ENCODE results near the gene ERICH3.

Gene ERICH3, protein sequence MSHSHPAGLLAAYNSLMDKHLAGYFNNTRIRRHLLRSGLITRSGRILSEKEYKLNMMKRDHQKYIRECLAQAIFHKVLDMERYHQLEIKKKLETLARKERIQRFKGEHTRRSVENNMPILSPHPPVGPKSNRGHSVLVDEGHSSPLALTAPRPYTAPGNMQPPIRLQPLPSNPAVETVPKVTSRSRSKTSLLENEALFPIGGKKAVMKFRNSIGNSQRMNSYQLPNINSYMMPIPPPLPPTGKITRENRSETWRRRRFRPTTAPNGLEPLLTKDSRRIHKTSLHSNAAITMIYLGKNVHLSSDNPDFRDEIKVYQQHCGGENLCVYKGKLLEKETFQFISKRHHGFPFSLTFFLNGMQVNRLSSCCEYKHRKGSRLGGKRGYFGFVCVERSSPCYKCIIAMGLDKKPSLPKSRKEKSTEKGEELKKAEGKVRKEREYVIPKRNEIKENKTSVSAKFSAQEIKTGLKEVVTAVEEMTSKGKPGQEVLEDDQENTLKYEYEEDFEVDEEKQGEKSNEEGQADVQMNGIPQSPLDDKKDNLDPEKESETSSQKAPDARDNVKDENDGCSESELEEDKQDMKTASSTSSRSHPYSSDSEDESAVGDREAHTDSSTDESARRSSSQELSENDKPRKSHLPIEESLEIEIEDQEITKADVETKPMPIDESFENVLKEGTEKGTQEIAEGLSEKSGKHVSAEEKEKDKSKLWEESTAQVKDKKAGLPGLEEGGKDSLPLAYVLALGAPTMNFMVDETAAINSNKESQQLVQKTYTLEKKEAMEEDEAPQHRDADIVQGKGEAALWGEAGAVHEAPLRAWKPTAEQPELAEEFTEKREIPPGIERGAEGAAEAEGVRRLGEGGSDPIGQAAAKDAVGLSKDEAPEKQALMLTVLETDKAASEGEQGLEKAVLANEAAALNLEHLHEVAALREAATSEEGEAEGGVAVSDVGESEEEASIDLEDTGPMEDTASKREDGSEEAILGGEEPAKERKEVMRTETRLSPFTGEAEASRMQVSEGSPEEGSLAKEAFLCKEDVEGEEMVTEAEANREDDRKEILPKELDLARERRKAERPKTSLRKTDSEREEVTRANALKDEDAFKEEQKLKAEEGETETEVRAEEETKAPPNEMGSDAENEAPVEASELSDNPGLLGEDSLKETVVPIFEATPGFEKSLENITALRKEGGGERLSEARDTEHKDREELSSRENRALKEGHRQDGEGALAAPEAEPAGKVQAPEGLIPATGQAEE (N-terminal part only)

DNA sequence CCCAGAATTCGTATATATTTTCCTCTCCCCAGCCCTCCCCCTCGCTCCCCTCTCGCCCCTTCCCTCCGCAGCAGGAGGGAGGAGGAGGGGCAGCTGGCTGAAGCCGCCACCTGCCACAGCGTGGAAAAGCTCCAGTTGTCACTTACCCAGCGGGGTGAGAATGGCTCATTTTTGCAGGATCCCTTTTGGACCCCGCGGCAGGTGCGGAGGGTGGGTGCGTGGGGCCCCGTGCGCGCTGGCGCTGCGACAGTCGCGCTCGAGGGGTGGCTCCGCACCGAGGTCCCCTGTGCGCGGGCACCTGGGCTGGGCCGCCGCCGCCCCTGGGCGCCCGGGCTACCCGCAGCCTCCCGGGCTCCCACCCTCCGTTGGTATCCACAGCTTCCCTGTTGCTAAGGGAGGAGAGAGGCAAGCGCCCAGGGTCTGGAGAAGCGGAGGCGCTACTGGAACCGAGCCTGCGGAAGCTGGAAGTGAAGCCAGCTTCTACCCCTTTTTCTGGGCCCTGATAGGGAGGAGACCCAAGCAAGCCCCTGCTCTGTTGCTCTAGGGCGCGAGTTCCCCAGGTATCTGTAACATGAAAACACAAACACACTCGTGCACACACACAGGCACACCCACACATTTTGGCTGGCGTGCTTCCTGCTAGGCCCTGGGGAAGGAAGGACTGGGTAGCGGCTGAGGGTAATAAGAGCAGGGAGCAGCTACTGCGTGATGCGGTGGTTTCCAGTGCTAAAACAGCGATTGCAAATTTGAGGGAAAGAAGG lies at the start of gene ERICH3:
Gene ERICH3, minus strand, starts transcription at position 442 of the 761 bp plus-strand sequence. Its CDS starts 273 bp downstream, at position 169.
- no peak for DNase-seq

DNA sequence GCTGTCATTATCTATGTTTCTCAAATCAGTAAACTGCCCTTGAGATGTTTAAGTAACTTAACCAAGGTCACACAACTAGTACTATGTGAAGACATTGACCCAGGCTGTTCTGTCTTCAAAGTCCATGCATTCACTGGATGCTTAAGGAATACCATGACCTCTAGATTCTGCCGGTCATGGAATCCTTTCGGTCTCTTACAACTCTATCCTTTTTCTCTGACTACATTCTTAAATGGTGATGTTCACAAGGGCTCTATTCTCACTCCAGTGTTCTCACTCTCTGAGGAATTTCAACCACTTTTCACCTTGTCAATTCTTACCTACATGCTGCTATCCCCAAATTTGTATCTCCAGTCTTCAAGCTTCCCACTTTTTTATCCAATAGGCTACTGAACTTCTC lies 44.0 kb upstream of the ERICH3 start:
- no peak for DNase-seq

DNA sequence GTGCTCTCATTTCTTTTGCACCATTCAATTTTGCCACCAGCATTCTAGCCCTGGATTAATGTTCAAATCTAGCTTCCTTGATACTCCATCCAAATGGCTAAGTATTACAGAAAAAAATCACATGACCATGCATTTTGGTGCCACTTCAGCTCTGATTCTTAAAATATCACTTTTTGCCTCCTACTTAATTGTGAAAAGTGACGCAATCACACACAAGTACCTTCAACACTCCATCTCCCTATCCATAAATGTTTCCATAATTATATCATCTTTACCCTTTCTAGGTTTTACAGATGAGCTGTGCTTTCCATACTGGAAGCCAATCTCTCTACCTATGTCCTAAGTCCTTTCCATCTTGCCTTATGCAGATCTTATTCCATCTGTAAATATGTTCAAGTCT lies 43.2 kb upstream of the ERICH3 start:
- no peak for DNase-seq

DNA sequence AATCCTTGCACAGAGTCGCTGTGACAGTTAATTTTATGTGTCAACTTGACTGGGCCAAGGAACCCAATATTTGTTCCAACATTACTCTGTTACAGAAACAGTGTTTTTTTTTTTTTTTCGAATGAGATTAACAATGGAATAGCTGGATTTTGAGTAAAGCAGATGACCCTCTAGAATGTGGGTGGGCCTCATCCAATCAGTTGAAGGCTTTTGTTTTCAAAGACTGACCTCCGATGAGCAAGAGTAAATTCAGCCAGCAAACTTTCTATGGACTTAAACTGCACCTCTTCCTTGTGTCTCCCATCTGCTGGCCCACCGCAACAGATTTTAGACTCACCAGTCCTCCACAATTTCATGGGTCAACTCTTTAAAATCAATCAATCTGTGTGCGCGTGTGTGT lies 42.2 kb upstream of the ERICH3 start:
- no peak for DNase-seq

DNA sequence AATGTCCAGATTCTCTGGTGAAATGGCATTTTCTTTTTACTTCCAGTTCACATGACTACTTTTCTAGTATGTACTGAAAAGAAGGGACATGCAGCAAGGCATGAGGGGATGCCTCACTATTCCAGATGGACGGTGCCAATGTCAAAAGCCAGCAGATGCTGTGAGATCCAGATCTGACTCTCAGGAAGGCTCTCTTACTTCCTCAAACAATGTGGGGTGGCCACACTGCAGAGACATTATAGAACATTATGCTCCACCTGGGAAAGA lies 41.6 kb upstream of the ERICH3 start:
- no peak for DNase-seq

DNA sequence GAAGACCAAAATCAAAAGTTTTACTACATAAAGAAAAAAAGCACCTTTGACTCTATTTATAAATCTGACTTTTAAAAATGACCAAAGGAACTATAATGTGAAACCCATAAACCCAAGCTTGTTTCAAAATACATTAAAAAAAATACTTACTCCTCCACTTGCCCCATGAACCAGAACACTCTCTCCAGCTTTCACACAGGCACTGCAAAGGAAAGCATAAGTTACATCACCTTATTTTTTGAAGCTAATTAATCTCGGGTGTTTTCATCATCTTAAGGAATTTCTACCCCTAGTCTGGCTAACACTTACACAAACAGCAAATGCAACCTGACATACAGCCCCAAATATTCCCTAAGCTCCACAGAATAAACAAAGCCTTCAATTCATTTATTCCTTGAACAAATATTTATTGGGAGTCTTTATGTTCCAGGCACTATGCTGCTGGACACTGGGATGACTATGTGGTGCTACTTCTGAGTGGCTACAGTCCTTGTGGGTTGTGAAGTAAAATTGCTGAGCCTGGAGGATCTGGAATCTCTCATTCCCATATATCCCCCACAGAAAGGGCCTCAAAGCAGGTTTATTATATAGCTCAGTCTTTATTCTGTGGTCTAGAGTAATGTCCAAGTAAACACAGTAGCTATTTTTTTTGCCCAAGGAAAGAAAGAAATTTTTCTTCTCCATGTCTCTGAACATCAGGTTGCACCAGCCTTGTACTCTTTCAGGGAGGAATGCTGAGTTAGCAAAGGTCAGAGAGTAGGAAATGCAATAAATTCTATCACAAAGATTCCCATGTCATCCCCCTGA lies 41.0 kb upstream of the ERICH3 start:
- no peak for DNase-seq

DNA sequence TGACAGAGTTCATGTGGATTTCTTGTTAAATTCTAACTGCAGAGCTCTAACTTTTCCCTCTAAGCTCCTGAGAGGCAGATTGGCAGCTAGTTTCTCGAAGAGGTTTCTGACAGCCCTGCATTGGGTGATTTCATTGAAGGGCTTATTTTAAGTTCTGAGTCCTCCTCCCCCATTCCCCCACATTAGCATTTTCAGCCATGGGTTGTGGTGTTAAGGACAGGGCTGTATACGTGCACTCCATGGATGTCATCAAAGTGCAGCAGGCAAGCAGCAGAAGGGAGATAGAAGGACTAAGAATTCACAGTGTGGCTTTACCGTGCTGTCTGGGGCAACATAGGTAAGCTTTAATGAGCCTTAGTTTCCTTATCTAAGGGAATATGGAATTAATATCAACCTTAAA lies 40.3 kb upstream of the ERICH3 start:
- DNase-seq, result no peak

DNA sequence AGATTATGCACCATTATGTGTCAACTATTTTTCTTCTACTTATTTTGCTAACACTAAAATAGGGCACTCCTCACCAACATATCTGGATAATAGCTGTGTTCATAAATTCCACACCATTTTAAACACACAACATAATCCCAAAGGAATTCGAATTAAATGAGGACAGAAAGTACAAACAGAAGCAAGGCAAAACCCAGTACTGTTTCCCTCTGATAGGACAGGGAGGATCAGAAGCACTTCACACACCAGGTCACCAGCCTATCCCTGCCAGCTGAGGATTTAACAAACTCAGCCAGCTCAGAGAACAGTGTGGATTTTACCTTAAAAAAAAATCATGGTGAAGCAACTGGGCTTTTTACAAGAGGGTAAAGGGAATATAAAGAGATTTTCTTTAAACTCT lies 39.3 kb upstream of the ERICH3 start:
- DNase-seq, result no peak

DNA sequence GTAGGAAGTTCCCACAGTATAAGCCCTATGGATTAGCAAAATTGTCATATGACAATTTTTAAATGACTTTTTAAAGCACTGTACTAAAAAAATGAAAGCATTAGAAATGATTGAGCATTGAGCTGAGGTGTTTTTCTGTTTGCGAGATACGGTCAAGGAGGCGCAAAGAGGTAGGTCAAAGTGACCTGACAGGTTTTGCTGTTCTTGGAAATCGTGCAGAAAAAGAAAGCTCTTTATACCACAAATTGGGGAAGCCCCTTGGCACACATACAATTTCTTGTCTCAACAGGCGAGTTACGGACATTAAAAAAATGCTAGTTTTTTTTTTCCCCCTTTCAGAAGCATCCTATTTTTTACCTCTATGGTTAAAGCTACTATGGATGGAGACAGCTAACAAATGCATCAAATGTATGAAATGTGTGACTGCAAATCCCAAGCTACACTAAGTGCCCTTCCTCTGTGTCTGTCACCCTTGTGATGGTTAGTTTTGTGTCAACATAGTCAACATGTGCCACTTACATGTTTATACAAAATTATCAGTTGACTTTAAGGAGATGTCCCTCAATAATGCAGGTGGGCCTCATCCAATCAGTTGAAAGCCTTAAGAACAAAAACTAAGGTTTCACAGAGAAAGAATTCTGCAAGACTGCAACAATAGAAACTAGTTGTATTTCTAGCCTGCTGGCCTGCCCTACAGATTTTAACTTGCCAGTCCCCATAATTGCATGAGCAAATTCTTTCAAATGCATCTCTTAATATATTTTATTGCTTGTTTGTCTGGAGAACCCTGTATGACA lies 30.0 kb upstream of the ERICH3 start:
- DNase-seq, result no peak

DNA sequence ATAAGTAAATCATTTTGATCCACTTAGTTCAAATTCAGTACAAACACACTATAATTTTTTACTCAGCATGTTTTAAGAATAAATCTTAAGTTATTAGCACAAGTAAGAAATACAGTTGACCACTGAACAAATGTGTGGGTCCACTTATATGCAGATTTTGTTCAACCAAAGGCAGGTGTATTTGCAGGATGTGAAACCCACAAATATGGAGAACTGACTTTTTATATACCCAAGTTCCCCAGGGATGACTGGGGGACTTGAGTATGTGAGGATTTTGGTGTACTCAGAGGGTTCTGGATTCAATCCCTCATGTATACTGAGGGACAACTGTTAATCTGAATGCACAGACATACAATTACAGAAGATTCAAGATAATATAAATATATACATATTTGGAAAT lies 25.7 kb upstream of the ERICH3 start:
- no peak for DNase-seq

DNA sequence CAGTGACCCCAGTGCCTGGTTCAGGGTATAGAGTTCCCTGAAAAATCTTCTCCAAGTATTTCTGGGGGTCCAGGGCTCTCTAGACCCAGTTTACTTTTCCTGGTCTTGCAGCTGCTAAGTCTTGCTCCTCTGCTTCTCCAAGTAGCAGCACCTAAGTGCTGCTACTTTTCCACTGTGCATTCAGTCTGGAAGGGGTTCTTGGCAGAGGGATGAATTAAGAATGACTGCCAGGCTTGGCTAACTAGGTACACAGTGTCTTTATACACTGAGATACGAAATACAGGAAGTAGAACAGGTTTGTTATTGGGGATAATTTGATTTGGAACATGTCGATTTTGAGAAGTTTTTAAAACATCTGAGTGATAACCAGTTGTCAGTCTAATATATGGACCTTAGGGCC lies 24.2 kb upstream of the ERICH3 start:
- no peak for DNase-seq

DNA sequence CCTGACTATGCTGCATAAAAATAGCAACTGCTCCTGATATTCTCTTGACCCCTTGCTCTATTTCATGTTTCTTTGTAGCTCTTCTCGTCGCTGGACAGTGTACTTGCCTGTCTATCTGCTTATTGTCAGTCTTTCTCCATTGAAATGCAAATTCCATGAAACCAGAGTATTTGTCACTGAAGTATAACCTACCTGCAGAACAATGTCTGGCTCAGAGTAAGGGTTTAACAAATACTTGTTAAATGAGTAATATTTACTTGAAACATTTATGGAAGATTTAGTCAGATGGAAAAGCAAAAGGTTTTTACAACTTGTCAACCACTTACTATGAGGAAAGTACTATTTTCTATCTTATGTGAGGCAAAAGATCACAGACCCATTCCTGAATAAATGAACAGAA lies 19.9 kb upstream of the ERICH3 start:
- DNase-seq, result no peak

DNA sequence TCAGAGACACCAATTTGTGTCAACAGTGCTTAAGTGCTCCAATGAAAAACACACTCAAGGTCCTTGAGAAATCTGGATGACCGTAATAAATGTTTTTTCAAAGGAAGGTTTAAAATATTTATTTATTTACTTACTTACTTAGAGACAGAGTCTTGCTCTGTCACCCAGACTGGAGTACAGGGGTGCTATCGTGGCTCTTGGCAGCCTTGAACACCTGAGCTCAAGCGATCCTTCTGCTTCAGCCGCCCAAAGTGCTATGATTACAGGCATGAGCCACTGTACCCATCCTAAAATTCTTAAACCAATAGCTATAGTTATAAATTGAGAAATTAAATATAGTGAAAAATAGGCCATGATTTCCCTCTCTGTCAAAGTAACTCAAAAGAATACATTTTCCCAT lies 17.3 kb upstream of the ERICH3 start:
- no peak for DNase-seq

DNA sequence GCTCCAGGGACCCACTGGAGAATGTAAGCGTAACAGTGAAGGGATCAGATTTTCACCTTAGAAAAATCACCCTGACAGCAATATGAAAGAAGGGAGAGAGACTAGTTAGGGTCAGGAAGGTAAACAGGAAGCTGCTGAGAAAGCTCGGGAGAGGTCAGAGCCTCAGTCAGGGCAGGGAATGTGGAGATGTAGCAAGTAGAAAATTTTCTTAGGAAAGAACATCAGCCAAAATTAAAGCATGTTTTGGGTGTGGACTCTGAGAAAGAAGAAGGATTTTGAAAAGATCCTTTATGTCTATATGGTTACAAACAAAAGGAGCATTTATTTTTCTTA lies 16.7 kb upstream of the ERICH3 start:
- no peak for DNase-seq

DNA sequence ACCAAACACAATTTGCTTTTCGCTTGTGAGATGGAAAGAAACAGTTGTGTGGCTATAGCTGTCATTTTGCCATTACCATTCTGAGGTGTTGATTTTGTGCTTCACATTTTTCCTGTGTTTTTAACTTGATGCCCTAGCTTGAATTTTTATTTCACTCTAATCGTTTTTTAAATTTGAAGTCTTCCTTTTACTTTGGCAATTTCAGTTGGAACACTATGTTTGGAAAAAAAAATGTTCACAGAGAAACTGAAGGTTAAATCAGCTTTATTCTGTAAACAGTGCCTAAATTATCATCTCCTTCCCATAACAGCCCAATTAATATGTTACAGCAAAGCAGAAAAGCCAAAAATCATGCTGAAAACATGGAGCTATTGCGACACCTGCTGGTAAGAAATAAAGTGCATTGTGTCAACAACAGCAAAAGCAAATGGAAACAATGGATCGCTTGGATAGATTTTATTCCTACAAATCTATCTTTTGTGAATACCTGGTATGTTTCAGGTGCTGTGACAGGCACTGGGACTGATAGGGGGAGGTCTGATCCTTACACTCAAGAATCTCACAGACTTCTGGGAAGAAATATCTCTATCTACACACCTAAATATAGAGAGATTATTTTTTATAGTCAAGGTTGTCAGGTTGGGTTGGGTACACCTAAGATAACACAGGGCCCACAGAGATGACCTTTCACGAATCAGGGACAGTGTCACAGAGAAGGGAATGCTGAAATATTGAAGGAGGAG lies 16.2 kb upstream of the ERICH3 start:
- peak; percentile 39 for DNase-seq

DNA sequence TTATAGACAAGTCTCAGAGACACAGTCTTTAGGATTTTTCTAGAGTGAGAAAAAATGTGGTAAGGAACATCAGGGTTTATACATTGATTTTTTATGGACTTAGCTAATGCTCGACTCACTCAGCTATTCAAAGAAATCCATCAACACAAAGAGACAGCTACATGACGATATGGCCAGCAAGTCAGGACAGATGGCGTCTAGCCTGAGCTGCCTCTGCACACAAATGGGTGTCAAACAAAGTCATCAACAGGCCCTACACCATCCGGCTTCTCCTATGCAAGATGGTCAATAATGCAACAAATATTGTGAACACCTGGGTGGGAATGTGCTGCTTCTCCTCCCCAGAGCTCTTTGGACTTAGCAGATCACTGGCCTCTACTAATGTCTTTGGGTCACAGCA lies 13.3 kb upstream of the ERICH3 start:
- DNase-seq, result no peak

DNA sequence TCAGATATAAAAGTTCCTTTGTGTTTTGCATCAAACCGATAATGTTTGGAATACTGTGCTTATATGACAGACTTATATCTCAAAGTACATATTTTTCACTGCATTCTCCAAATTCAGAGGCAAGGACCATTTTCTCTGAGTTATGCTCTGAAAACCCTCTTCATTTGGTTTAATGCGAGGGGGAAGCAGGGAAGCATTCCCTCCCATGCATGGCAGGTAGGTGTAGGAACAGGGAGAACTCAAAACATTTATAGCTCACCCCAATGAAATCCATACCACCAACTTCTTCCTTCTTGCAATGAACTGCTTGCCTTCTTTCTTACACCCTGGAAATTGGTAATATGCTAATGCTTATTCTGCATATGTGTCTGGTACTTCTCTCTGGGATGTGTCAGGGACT lies 10.7 kb upstream of the ERICH3 start:
- no peak for DNase-seq

DNA sequence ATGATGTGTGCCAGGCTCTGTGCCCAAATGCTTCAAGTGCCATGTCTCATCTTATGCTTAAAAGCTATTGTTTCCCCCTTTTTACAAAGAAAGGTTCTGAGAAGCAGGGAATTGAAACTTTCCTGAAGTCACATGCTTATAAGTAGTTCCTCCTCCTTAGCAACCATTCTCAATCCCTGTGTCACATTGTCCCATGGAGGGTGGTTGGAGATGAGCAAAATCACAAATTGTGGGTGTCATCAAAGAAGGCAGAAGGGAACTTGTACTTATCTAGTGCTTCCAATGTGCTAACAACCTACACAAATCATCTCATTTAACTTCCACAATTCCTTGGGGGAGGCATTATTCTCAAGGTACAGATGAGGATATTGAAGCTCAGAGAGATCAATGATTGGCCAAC lies 10.1 kb upstream of the ERICH3 start:
- DNase-seq, result no peak

DNA sequence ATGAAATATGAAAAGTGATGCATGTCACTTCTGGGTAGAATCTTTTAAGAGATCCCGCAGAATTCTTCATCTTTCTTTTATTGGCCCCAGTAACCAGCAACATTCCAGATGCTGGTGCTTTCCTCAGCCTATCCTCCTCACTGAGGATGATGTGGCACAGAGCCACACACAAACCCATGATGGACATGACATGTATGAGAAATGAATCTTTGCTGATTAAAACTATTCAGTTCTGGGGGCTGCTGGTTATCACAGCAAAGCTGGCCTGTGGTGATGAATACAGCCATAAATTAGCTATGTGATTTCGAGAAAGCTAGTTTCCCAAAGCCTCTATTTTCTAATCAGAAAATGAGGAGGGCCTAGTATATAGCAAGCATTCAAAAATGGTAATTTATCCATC lies 8.3 kb upstream of the ERICH3 start:
- no peak for DNase-seq

DNA sequence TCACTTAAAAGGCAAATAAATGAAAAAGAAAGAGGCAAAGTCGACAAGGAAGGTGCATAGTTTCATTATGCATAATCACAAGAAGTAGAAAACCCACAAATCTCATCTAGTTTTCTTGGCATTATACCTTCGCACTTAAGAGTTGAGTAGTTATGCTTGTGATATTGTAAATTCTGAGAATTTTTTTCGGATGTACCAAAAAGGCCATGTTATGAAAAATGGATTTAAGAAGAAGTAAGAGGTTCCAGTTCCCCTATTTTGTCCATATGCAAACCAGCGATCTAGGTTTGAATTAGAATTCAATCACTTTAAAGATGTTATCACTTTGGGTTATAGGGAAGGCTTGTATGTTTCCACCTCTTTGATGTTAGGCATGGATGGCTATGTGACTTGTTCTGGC lies 7.9 kb upstream of the ERICH3 start:
- DNase-seq, result no peak

DNA sequence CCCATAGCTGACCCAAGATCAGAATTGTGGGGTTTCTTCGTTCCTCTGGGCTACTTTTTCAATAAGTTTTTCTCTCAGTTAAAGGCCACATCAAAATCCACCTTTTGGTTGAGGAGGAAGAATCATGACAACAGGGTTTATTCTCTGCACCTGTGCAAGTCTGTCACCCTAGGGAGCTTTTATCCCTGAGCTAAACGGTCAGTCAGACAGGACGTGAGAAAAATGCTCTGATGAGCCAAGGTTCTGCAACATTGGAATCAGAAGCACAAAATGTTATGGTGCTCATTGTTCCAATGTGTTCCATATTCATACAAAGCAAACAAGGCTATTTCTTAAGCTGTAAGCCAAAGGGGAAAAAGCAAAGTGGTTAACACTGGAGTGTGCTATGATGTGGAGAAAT lies 7.4 kb upstream of the ERICH3 start:
- no peak for DNase-seq

All from stimulated activated CD4-positive, alpha-beta T cell treated with anti-CD3 and anti-CD28 coated beads, Interleukin-15, amount 100 ng/mL, for 24 hours (primary cell).